HG03520 (cell line): ENCODE measurements around the gene ABI2.
"Not testable (repeated sequence)": the region's sequence is repeated elsewhere in the genome, so short reads cannot be mapped to it uniquely, and the experiment has no call there.

ENCODE experiments used
- ATAC-seq: cut with Tn5 transposase; IDR thresholded peaks from one replicate; pipeline ENCODE4 v1.9.1; 2021; ENCODE audit warnings: mild to moderate bottlenecking, moderate library complexity; ENCODE audit not compliant: unreplicated experiment

Gene ABI2

GRCh38 chr2:203418271-203418670 is 90.1 kb downstream of the ABI2 start:
- no peak for ATAC-seq

GRCh38 chr2:203427061-203427460 is 98.9 kb downstream of the ABI2 start:
- no peak for ATAC-seq

- ATAC-seq: not testable (repeated sequence)
These were observed 101.4 kb downstream of the ABI2 start for GRCh38 chr2:203429643-203430042.

- no peak for ATAC-seq
These were observed 103.4 kb downstream of the ABI2 start for GRCh38 chr2:203431391-203432185.

GRCh38 chr2:203432811-203433210 is 104.6 kb downstream of the ABI2 start:
- no peak for ATAC-seq

GRCh38 chr2:203436496-203436895 is 108.3 kb downstream of the ABI2 start:
- ATAC-seq: no peak

GRCh38 chr2:203437511-203437910 is 109.3 kb downstream of the ABI2 start:
- ATAC-seq: no peak

GRCh38 chr2:203438528-203438927 is 110.3 kb downstream of the ABI2 start:
- ATAC-seq: no peak

- ATAC-seq: no peak
These were observed 112.5 kb downstream of the ABI2 start for GRCh38 chr2:203440671-203441070.

- ATAC-seq: no peak
These were observed 113.3 kb downstream of the ABI2 start for GRCh38 chr2:203441463-203441862.

- no peak for ATAC-seq
These were observed 114.3 kb downstream of the ABI2 start for GRCh38 chr2:203442463-203442862.

- no peak for ATAC-seq
These were observed 116.5 kb downstream of the ABI2 start for GRCh38 chr2:203444738-203445137.

- no peak for ATAC-seq
These were observed 117.9 kb downstream of the ABI2 start for GRCh38 chr2:203446071-203446481.

- no peak for ATAC-seq
These were observed 118.6 kb downstream of the ABI2 start for GRCh38 chr2:203446780-203447179.

GRCh38 chr2:203450561-203450960 is 122.4 kb downstream of the ABI2 start:
- ATAC-seq: no peak

- ATAC-seq: no peak
These were observed 122.8 kb downstream of the ABI2 start for GRCh38 chr2:203451011-203451410.

GRCh38 chr2:203451689-203452088 is 123.5 kb downstream of the ABI2 start:
- ATAC-seq: no peak

GRCh38 chr2:203453858-203454451 is 125.8 kb downstream of the ABI2 start:
- no peak for ATAC-seq

GRCh38 chr2:203455209-203455608 is 127.0 kb downstream of the ABI2 start:
- no peak for ATAC-seq

GRCh38 chr2:203461746-203462145 is 133.6 kb downstream of the ABI2 start:
- ATAC-seq: no peak

- ATAC-seq: no peak
These were observed 134.1 kb downstream of the ABI2 start for GRCh38 chr2:203462308-203462707.

- ATAC-seq: no peak
These were observed 135.1 kb downstream of the ABI2 start for GRCh38 chr2:203463266-203463678.
